NCI-H2107 treated with DMSO at 0.1 percent for 48 hours (cell line): ENCODE measurements around the gene PDE11A.
A peak's percentile ranks its signal among the peaks of the same experiment; 100 is the strongest.
"Not testable (repeated sequence)": the region's sequence is repeated elsewhere in the genome, so short reads cannot be mapped to it uniquely, and the experiment has no call there.

Experiments used
- DNase-seq: peaks from one replicate; lab custom pipeline; 2025; ENCODE audit not compliant: unreplicated experiment; lab: John Stamatoyannopoulos, UW

The PDE11A gene

DNA sequence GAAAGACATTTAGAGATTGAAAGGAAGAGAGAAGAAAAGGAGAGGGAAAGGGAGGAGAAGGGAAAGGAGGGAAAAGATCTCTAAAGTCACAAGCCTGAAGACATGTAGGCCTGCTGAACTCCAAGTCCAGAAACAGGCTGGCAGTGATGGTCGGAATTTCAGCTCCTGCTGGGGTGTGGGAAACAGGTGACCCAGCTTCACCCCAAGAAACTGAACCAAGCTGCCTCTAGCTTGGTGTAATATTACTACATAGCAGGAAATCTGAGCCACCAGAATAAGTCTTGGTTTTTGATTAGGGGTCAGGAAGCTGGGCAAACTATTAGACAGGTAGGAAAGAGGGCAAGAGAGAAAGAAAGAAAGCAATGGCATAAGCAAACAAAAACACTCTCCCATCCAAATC lies 185.8 kb downstream of the PDE11A start:
- peak; percentile 31 for DNase-seq

DNA sequence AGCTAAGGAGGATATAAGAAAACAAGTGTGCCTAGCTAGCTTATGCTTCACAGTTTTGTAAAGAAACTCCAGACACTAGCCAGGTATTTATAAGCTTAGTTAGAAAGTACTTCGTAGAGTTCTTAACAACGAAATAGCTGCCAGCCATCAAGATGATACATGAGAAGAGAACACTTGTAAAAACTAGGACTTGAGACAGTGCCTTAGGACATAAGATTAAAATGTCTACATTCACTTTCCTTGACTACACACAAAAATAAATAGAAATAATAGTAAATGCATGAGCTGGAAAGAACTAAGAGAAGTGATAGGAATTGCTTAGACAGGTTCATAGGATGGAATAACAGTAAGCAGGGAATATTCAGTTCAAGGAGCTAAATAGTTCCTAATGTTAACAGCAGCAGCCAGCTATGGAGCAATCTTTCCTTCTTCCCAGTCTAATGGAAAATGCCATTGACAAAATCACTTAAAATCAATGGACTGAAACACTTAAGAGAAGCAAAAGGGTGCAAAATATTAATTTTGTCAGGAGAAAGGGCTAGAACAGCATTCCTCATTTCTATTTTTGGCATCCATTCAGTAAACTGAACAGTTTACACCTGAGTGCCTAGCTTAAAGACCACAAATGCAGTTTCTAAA lies 186.6 kb downstream of the PDE11A start:
- DNase-seq = peak; percentile 9

DNA sequence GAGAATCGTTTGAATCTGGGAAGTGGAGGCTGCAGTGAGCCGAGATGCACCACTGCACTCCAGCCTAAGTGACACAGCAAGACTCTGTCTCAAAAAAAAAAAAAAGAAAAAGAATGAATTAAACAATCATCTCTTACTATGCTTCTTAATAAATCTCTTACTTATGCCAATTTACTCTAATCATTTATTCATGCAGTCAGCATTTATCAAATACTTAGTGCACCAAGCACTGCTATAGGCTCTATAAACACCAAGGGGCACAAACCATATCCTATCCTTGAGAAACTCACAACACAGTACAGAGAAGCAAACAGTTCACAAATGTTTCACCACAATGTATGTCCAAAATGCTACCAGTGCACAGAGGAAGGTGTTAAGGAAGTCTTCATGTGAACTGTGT lies 189.4 kb downstream of the PDE11A start:
- no peak for DNase-seq

DNA sequence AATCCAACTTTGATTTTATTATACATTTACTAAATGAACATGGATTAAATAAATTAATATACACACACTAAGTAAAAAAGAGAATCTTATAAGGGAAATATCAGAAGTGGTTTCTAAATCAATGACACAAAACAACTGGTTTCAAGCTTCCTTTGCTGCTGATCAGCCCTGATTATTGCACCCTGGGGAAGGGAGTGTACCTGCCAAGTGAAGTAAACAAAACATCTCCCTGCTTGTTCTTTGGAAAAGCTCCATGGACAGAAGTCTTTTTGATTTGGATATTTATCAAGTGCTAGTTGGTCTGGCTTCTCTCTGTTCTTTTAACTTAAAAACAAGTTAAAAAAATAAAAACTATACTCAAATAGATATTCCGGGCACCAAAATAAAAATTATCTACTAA lies 190.1 kb downstream of the PDE11A start:
- no peak for DNase-seq

DNA sequence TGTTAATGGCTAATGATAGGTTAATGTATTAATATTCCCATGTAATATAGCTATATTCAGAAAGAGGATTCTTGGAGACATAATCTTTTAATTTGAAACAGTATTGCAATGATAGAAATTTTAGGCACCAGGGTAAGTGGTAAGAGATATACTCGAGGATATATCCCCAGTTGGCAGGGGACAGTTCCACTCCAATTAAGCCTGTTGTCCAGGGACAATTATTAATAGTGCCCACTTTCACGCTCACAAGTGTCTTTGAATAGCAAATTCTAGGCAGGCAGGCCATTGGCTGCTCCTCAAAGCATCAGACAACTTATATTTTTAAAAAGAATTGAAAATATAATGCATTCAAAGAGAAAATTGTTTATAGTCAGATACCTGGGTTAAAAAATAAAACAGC lies 190.7 kb downstream of the PDE11A start:
- no peak for DNase-seq

DNA sequence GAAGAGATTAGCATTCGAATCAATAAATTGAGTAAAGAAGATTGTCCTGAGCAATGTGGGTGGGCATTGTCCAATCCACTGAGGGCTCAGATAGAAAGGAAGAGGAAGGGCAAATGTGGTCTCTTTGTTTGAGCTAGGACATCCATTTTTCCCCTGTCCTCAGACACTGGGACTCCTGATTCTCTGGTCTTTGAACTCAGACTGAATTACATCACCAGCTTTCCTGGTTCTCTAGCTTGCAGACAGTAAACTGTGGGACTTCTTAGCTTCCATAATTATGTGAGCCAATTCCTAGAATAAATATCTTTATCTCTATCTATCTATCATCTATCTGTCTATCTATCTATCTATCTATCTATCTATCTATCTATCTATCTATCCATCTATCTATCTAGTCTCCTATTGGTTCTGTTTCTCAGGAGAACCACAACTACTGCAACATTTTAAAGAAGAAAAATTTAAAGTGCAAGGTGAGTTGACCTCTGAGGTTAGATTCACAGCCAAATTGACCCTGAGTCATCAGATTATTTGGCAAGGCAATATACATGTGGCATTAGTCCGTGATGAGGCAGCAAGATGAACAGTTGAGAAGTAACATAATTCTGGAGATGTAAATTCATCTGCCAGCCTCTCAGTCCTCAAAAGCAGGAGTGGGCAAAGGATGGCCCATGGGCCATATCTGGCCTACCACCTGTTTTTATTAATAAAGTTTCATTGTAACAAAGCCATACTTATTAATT lies 191.4 kb downstream of the PDE11A start:
- DNase-seq = no peak

DNA sequence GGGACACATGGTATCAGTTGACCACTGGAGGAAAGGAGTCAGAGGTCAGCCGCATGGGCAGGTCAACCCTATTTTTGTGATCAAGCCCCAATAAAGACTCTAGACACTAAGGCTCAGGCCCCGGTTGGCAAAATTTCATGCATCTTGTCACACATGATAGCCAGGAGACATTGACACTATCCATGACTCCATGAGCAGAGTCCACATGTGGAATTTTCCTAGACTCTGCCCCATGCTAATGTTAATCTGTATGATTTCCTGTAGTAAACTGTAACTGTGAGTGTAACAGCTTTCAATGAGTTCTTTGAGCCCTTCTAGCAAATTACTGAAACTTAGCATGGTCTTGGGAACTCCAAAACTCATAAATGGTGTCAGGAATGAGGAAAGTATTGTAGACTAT lies 192.3 kb downstream of the PDE11A start:
- DNase-seq = no peak

DNA sequence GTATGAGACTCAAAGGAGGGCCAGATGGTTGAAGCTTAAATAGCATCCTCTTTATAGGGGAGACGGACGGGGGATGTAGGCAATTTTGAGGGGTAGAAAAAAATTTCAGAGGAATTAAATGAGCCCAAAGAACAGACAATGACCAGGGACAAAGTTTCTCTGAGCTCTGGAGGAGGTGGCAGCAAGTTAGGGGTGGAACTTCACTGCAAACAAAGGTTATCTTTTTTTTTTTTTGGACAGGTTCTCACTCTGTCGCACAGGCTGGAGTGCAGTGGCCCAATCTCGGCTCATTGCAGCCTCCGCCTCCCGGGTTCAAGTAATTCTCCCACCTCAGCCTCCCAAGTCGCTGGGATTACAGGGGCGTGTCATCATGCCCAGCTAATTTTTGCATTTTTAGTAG lies 195.6 kb downstream of the PDE11A start:
- DNase-seq = no peak

DNA sequence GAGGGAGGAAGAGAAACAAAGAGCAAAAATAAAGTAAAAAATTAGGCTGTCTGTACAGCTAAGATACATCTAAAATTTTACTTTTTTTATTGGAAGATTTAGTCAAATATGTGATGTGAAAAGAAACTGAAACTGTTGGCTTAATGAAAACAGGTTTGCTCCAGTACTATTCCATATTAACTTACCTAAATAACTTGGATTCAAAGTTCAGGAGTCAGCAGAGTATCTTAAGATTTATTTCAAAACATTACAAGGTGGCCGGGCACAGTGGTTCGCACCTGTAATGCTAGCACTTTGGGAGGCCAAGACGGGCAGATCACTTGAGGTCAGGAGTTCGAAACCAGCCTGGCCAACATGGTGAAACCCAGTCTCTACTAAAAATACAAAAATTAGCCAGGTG lies 197.9 kb downstream of the PDE11A start:
- DNase-seq = no peak

DNA sequence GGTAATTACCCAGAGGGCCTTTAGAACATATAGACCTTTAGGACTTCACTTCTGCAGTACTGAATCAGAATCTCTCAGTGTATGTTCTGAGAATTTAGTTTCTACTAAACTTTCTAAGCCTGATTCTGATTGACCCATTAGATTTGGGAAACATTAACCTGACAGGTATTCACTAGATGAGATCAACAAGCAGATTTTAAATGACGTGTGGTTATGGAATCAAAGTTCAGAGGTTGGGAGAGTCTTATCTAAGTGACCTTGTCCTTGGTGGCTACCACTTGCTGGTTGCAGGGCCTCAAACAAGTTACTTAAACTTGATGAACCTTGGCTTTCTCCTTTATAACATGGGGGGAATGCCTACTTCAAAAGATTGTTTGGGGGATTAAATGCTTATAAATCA lies 198.7 kb downstream of the PDE11A start:
- no peak for DNase-seq

DNA sequence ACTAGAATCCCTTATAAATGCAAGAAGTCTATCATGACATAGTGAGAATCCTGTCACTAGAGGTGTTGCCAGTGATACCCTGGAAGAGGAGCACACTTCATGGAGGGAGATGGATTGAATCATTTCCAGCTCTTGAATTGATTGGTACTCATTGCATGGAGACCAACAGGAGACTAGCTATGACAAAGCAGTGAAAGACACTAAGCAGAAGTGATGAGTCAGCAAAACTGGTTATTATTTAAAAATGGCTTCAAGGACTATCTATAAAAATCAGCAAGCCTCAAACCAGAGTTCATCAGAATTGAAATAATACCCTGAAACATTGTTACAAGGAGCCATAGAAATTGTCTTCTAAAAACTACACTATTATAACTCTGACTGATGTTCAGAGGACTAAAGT lies 200.3 kb downstream of the PDE11A start:
- DNase-seq = no peak

DNA sequence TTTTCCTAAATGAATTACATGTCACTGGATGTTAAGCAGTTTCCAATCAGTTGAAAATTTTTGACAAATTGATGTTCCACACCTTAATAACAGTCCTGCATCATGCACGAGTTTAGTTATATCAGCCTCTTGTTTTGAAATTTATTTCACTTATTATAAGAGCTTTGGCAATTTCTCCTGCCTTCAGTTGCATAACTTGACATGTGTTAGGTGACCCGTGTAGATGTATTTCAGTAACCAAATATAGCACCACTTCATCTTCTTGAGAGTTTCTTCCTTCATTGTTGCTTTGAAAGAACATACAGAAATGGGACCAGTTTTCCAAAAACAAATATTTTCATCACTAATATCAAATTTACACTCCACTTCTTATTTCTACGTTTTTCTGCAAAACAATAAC lies 202.7 kb downstream of the PDE11A start:
- no peak for DNase-seq

DNA sequence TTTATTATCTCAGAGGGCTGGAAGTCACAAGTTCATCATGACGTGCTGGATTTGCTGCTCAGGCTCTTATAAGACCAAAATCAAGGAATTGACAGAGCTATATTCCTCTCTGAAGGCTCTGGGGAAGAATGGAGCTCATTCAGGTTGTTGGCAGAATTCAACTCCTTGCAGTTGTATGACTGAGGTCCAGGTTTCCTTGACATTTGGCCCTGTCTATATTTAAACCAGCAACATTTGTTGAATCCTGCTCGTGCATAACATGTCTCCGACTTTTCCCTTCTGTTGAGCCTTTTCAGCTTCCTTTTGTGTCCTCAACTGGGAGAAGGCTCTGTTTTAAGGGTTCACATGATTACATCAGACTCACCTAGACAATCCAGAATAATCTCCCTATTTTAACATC lies 203.4 kb downstream of the PDE11A start:
- DNase-seq = no peak

DNA sequence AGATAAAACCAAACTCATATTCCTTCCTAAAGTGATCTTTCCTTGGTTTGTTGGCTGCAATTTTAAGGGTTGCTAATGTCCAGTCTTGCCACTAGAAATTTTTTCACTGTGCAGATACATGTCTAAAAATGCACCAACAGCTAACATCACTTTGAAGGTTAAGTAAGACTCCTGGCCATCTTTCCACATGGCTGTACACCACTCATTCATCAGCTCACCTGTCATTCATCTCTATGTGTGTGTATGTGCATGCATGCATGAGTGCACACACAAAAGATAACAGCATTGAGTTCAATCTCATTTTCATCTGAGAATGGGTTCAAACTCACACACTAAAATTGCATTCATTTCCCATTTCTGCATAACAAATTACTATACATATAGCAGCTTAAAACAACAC lies 203.8 kb downstream of the PDE11A start:
- no peak for DNase-seq

DNA sequence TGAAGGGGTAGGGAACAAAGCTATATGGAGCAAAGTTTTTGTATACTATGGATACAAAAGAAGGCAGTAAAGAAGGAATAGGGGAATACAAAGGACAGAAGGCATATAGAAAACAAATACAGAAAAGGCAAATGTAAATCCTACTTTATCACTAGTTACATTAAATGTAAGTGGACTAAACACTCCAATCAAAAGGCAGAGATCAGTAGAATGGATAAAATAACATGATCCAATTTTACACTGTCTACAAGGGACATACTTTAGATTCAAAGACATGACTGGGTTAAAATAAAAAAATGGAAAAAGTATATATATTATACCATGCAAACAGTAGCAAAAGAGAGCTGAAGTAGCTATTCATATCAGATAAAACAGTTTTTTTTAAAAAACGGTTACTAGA lies 215.0 kb downstream of the PDE11A start:
- DNase-seq = no peak

DNA sequence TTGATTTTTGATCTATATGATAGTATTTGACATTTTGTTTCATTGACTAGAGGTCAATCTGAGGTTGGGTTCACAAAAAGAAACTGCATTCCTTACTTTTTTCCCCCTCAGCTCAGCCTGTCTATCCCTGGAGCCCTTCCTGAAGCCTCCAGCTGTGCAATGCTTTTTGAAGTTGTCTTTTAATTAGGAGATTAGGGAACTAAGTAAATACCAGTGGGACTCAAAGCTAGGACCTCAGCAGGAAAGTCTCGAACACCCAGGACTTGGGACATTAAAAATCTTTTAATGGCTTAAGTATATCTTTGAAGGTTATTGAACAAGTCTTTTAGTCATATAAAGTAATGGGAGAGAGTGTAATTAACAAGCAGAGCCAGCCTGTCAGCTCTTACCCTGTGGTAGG lies 220.2 kb downstream of the PDE11A start:
- DNase-seq = no peak

DNA sequence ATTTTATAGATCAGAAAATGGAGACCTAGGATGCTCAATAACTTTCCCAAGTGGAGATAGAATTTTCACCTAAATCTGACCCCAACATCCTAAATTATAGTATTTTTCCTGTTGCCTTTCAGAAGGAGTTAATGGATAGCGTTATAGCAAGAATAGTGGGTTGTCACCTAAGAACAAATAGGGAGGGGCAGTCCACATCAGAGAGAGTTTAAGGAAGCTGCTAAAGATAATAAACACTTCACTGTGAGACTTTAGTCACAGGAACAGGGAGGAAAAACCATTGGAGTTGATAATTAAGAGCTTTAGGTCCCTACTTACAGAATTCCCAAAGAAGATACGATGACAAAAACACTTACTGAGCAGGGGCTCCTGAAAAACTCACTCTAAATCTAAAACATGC lies 229.4 kb downstream of the PDE11A start:
- no peak for DNase-seq

DNA sequence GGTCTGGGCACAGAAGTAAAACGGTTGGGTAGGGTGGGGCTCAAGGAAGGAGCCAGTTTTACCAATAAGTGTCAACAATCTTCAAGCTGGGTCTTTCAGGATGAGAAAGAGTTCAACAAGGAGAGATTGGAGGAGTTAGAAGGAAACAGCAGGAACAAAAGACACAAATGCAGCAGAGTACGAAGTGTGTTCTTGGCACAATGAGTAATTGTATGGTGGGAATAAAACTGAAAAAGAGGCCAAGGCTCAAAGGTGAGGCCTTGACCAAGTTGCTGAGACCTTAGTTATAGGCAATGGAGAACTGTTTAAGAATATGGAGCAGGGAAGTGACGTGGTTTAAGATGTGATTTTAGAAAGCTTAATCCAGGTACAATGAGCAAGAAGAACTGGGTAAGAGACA lies 230.3 kb downstream of the PDE11A start:
- no peak for DNase-seq

DNA sequence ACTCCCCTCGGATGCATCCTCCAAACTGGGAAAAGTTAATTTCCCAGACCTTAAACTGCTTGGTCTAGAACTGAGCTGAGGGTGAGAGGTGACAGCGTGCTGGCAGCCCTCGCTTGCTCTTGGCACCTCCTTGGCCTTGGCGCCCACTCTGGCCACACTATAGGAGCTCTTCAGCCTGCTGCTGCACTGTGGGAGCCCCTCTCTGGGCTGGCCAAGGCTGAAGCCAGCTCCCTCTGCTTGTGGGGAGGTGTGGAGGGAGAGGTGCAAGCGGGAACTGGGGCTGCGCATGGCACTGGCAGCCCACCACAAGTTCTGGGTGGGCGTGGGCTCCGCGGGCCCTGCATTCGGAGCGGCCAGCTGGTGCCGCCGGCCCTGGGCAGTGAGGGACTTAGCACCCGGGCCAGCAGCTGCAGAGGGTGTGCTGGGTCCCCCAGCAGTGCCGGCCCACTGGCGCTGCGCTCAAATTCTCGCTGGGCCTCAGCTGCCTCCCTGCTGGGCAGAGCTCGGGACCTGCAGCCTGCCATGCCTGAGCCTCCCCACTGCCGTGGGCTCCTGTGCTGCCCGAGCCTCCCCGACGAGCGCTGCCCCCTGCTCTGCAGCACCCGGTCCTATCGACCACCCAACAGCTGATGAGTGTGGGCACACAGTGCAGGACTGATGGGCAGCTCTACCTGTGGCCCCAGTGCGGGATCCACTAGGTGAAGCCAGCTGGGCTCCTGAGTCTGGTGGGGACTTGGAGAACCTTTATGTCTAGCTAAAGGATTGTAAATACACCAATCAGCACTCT lies 237.0 kb downstream of the PDE11A start:
- not testable (repeated sequence) for DNase-seq

DNA sequence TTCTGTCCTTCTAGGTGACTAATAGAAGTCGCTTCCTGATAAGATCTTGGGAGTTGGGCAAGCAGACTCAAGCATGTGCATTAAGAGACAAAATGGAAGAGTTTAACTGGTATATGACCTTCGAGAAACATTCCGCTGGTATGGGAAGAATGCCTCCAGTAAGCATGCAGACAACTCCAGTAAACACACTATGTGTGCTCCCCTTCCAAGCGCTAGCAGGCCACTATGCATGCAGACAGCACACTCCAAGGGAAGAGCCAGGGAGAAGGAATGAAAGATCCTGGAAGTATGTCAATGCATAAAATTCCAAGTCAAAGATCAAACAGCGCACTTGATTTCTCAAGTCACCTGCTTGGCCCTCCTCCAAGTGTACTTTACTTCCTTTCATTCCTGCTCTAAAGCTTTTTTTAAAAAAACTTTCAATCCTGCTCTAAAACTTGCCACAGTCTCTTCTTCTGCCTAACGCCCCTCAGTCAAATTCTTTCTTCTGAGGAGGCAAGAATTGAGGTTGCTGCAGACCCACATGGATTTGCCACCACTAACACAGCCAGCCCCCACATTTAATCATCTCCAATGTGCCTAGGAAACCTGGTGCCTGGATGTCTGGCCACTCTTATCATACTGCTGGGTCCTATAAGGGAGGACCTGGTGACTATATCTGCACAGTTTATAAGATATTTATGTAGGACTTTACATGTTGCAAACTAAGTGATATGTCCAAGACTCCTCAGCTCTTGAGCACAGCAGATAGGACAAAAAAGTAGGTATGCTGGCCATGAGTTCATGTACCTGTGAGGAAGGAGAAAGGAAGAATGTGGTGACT lies 239.8 kb downstream of the PDE11A start:
- no peak for DNase-seq

DNA sequence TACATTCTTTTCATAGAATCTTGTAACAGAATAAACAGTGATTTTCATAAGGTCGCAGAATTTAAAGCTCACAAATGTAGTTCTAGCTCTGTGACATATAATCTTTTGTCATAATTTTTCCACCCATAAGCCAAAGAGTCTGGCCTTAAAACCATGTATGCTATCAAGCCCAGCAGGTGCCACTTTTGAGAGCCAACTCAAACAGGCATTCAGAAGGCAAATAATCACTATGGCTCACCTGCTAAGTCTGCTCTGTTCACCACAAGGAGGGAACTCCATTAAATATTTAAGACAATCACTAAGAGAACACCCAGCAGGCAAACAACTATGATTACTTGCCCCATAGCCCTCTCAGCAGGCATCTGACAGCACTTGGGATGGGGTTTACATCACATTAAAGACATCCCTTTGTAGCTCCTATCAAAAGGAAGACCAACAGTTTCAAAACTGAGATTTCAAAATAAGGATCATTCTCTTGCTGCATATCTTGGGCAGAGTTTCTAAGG lies 241.6 kb downstream of the PDE11A start:
- peak; percentile 67 for DNase-seq
